HEK293T (cell line): ENCODE measurements around the gene PRKCE.

Experiments
- CTCF ChIA-PET: fragments of 350-600 bp; formaldehyde crosslinking; extraction: SDS; loops from one replicate; lab custom pipeline; 2021; ENCODE audit warnings: antibody characterized with exemption, inconsistent platforms; lab: Yijun Ruan, JAX
- POLR2A ChIA-PET: fragments of 350-600 bp; formaldehyde crosslinking; extraction: SDS; loops from one replicate; lab custom pipeline; 2020; ENCODE audit warnings: antibody characterized with exemption, inconsistent platforms; lab: Yijun Ruan, JAX
- DNase-seq: peaks from one replicate; pipeline ENCODE4 v3.0.0; 2012; ENCODE audit warnings: mixed read lengths; ENCODE audit errors: extremely low spot score
- ARNT ChIP-seq: fragments of 450-650 bp; IDR thresholded peaks from 2 replicates; pipeline ENCODE4 v1.6.1; 2017; ENCODE audit warnings: mild to moderate bottlenecking
- BHLHE40 ChIP-seq: fragments of 450-650 bp; IDR thresholded peaks from 2 replicates; pipeline ENCODE4 v1.6.1; 2016; ENCODE audit warnings: mild to moderate bottlenecking, moderate library complexity, borderline replicate concordance
- CTBP1 ChIP-seq: fragments of 450-650 bp; IDR thresholded peaks from 2 replicates; pipeline ENCODE4 v1.6.1; 2016; ENCODE audit warnings: borderline replicate concordance
- ELF4 ChIP-seq: fragments of 450-650 bp; IDR thresholded peaks from 2 replicates; pipeline ENCODE4 v1.6.1; 2017; ENCODE audit warnings: antibody characterized with exemption
- FOXA1 ChIP-seq: fragments of 450-650 bp; IDR thresholded peaks from 2 replicates; pipeline ENCODE4 v1.6.1; 2016; ENCODE audit warnings: mild to moderate bottlenecking
- FOXK2 ChIP-seq: fragments of 450-650 bp; IDR thresholded peaks from 2 replicates; pipeline ENCODE4 v1.6.1; 2016; ENCODE audit warnings: mild to moderate bottlenecking
- FOXM1 ChIP-seq: fragments of 450-650 bp; IDR thresholded peaks from 2 replicates; pipeline ENCODE4 v1.6.1; 2017; ENCODE audit warnings: mild to moderate bottlenecking, borderline replicate concordance
- HDGF ChIP-seq: fragments of 450-650 bp; IDR thresholded peaks from 2 replicates; pipeline ENCODE4 v1.6.1; 2017; ENCODE audit warnings: antibody characterized with exemption, borderline replicate concordance
- L3MBTL2 ChIP-seq: fragments of 450-650 bp; conservative IDR thresholded peaks from 2 replicates; pipeline ENCODE4 v1.6.1; 2016; ENCODE audit warnings: mild to moderate bottlenecking
- LEF1 ChIP-seq: fragments of 450-650 bp; IDR thresholded peaks from 2 replicates; pipeline ENCODE4 v1.6.1; 2017; ENCODE audit warnings: mild to moderate bottlenecking, borderline replicate concordance
- NFRKB ChIP-seq: fragments of 450-650 bp; IDR thresholded peaks from 2 replicates; pipeline ENCODE4 v1.6.1; 2016; ENCODE audit warnings: mild to moderate bottlenecking, moderate library complexity
- PKNOX1 ChIP-seq: fragments of 450-650 bp; IDR thresholded peaks from 2 replicates; pipeline ENCODE4 v1.6.1; 2016
- SP1 ChIP-seq: fragments of 450-650 bp; IDR thresholded peaks from 2 replicates; pipeline ENCODE4 v1.6.1; 2017
- SUZ12 ChIP-seq: fragments of 450-650 bp; IDR thresholded peaks from 2 replicates; pipeline ENCODE4 v1.6.1; 2016; ENCODE audit warnings: mild to moderate bottlenecking
- TARDBP ChIP-seq: fragments of 450-650 bp; IDR thresholded peaks from 2 replicates; pipeline ENCODE4 v1.6.1; 2016
- ZNF384 ChIP-seq: fragments of 450-650 bp; IDR thresholded peaks from 2 replicates; pipeline ENCODE4 v1.6.1; 2016

PRKCE gene

GRCh38 chr2:45631955-45632354, 19.5 kb upstream of the PRKCE start:
- TF ChIP-seq L3MBTL2 (no peak), SUZ12 (no peak), FOXM1 (no peak), TARDBP (no peak), ZNF384 (no peak), PKNOX1 (no peak), FOXK2 (no peak), LEF1 (no peak), ELF4 (no peak), HDGF (no peak)
- ChIA-PET CTCF (no interaction called here), POLR2A (no interaction called here)
- DNase-seq, result no peak

- CTCF ChIA-PET, result no interaction called here
- no peak for TF ChIP-seq ELF4
- TF ChIP-seq BHLHE40, result no peak
- TF ChIP-seq CTBP1, result no peak
- TF ChIP-seq SUZ12, result no peak
- no peak for TF ChIP-seq SP1
- TF ChIP-seq ZNF384, result no peak
- no peak for TF ChIP-seq L3MBTL2
- TF ChIP-seq PKNOX1, result no peak
- no peak for TF ChIP-seq FOXK2
- TF ChIP-seq NFRKB, result no peak
- TF ChIP-seq FOXM1, result no peak
- no peak for TF ChIP-seq TARDBP
- TF ChIP-seq ARNT, result no peak
- no peak for DNase-seq
- POLR2A ChIA-PET, result no interaction called here
Observed at GRCh38 chr2:45634223-45634622, 17.3 kb upstream of the PRKCE start.

GRCh38 chr2:45636008-45636407, 15.5 kb upstream of the PRKCE start:
- ChIA-PET CTCF (no interaction called here), POLR2A (no interaction called here)
- DNase-seq, result no peak
- TF ChIP-seq ZNF384 (no peak), NFRKB (no peak), HDGF (no peak), SP1 (no peak), BHLHE40 (no peak), LEF1 (no peak), L3MBTL2 (no peak), ELF4 (no peak)

- ChIA-PET CTCF (no interaction called here), POLR2A (no interaction called here)
- no peak for DNase-seq
- TF ChIP-seq SUZ12, result no peak
- no peak for TF ChIP-seq FOXM1
- TF ChIP-seq TARDBP, result no peak
- TF ChIP-seq ZNF384, result no peak
- no peak for TF ChIP-seq L3MBTL2
- no peak for TF ChIP-seq PKNOX1
- no peak for TF ChIP-seq BHLHE40
- TF ChIP-seq ELF4, result no peak
- no peak for TF ChIP-seq CTBP1
- no peak for TF ChIP-seq ARNT
- no peak for TF ChIP-seq NFRKB
- no peak for TF ChIP-seq HDGF
- no peak for TF ChIP-seq SP1
- no peak for TF ChIP-seq FOXK2
- TF ChIP-seq FOXA1, result no peak
Observed at GRCh38 chr2:45637440-45637839, 14.0 kb upstream of the PRKCE start.

- DNase-seq, result no peak
- CTCF ChIA-PET, result no interaction called here
- POLR2A ChIA-PET, result no interaction called here
- TF ChIP-seq SUZ12 (no peak), FOXA1 (no peak), HDGF (no peak), NFRKB (no peak), FOXK2 (no peak), TARDBP (no peak), LEF1 (no peak), L3MBTL2 (no peak), FOXM1 (no peak), ARNT (no peak), PKNOX1 (no peak), ZNF384 (no peak), SP1 (no peak), CTBP1 (no peak), BHLHE40 (no peak), ELF4 (no peak)
Observed at GRCh38 chr2:45640576-45640975, 10.9 kb upstream of the PRKCE start.

- TF ChIP-seq L3MBTL2 (no peak), ZNF384 (no peak), CTBP1 (no peak), FOXK2 (no peak), FOXM1 (no peak), FOXA1 (no peak), SUZ12 (no peak), ELF4 (no peak), PKNOX1 (no peak), SP1 (no peak), LEF1 (no peak), HDGF (no peak), BHLHE40 (no peak), NFRKB (no peak), ARNT (no peak), TARDBP (no peak)
- POLR2A ChIA-PET, result no interaction called here
- no peak for DNase-seq
- CTCF ChIA-PET, result interaction anchor here (0.6 kb wide), 2 partner anchors 28 to 221 kb away, joined by 3 to 4 read pairs; no protein-coding TSS in a partner anchor
Observed at GRCh38 chr2:45643095-45643494, 8.4 kb upstream of the PRKCE start.
